SK-N-SH (cell line): ENCODE results near the gene STT3B. TPM values are rescaled to one million over a fixed set of nuclear protein-coding genes. Genes with fewer than 3 reads are reported as not detected.

Source experiments
- CTCF ChIA-PET: fragments of 300-600, 350-600 bp; formaldehyde crosslinking; extraction: SDS; loops from one replicate; lab custom pipeline; 2021; lab: Yijun Ruan, JAX
- POLR2A ChIA-PET: fragments of 350-600 bp; sonication (Branson Sonifier 250); formaldehyde crosslinking; extraction: SDS; loops from one replicate; lab custom pipeline; 2020; ENCODE audit warnings: antibody characterized with exemption, inconsistent platforms; lab: Yijun Ruan, JAX
- DNase-seq: peaks from one replicate; pipeline ENCODE4 v3.0.0; 2012
- H2AFZ ChIP-seq: fragments of 200-600 bp; sonication (generic); 2 replicates; pipeline ENCODE4 v1.8.1; 2016; ENCODE audit warnings: antibody characterized with exemption, mild to moderate bottlenecking, low read depth
- H3F3A ChIP-seq: fragments of 200-600 bp; sonication (generic); replicated peaks from 2 replicates; pipeline ENCODE3; 2016; ENCODE audit warnings: antibody characterized with exemption, mild to moderate bottlenecking; ENCODE audit not compliant: insufficient read depth
- H3K27ac ChIP-seq, 2 experiments: fragments of 200-500 bp in 1 of 2; fragments of 200-600 bp in 1 of 2; sonication (Bioruptor generic) in 1 of 2; sonication (generic), shearing (Covaris generic) in 1 of 2; 2 replicates each; pipeline versions ENCODE4 v1.5.1 to v1.6.1; 2014 to 2016; ENCODE audit warnings: low read depth in 2 of 2, inconsistent platforms in 1 of 2, low read length in 1 of 2, mild to moderate bottlenecking in 1 of 2, mixed read lengths in 1 of 2
- H3K27me3 ChIP-seq: fragments of 200-600 bp; sonication (generic), shearing (Covaris generic); 2 replicates; pipeline ENCODE4 v1.6.1; 2016; ENCODE audit warnings: mixed run types; ENCODE audit not compliant: insufficient read depth
- H3K36me3 ChIP-seq, 2 experiments: fragments of 200-500 bp in 1 of 2; fragments of 200-600 bp in 1 of 2; sonication (Bioruptor generic) in 1 of 2; sonication (generic) in 1 of 2; replicated peaks in 1 of 2; 2 replicates each; pipeline versions ENCODE3 to v1.5.1; 2014 to 2016; ENCODE audit warnings: low read length in 1 of 2, mild to moderate bottlenecking in 1 of 2; ENCODE audit not compliant: insufficient read depth in 2 of 2, control insufficient read depth in 1 of 2
- H3K4me1 ChIP-seq, 2 experiments: fragments of 200-500 bp in 1 of 2; fragments of 200-600 bp in 1 of 2; sonication (Bioruptor generic) in 1 of 2; sonication (generic), shearing (Covaris generic) in 1 of 2; 2 replicates each; pipeline versions ENCODE4 v1.5.1 to v1.6.1; 2014 to 2016; ENCODE audit warnings: low read depth in 1 of 2, low read length in 1 of 2, mixed run types in 1 of 2; ENCODE audit not compliant: insufficient read depth in 2 of 2, control insufficient read depth in 1 of 2
- H3K4me2 ChIP-seq: fragments of 200-600 bp; sonication (generic), shearing (Covaris generic); 2 replicates; pipeline ENCODE4 v1.6.1; 2017; ENCODE audit warnings: mixed run types
- H3K4me3 ChIP-seq, 2 experiments: fragments of 200-500 bp in 1 of 2; fragments of 200-600 bp in 1 of 2; sonication (Bioruptor generic) in 1 of 2; sonication (generic), shearing (Covaris generic) in 1 of 2; 2 replicates each; pipeline versions ENCODE4 v1.5.1 to v1.8.1; 2014 to 2016; ENCODE audit warnings: low read depth in 2 of 2, inconsistent platforms in 1 of 2, low read length in 1 of 2, mild to moderate bottlenecking in 1 of 2, mixed read lengths in 1 of 2, moderate library complexity in 1 of 2
- H3K79me2 ChIP-seq: fragments of 200-600 bp; sonication (generic); 2 replicates; pipeline ENCODE4 v1.8.1; 2017; ENCODE audit warnings: mild to moderate bottlenecking; ENCODE audit not compliant: insufficient read depth
- H3K9ac ChIP-seq: fragments of 200-600 bp; sonication (generic); 2 replicates; pipeline ENCODE4 v1.6.1; 2017; ENCODE audit warnings: mixed run types
- H3K9me2 ChIP-seq: fragments of 200-600 bp; sonication (generic); 2 replicates; pipeline ENCODE4 v1.6.1; 2017; ENCODE audit warnings: mixed run types
- H3K9me3 ChIP-seq: fragments of 200-600 bp; sonication (generic); 2 replicates; pipeline ENCODE4 v1.6.1; 2017; ENCODE audit warnings: mixed run types, mild to moderate bottlenecking, moderate library complexity
- H4K20me1 ChIP-seq: fragments of 200-600 bp; sonication (generic); 2 replicates; pipeline ENCODE4 v1.6.1; 2017; ENCODE audit warnings: mild to moderate bottlenecking, mixed run types; ENCODE audit not compliant: insufficient read depth
- CHD2 ChIP-seq: fragments of 150-350 bp; IDR thresholded peaks from 2 replicates; pipeline ENCODE4 v1.6.1; 2018; ENCODE audit warnings: low read length; ENCODE audit not compliant: partially characterized antibody
- ELF1 ChIP-seq: IDR thresholded peaks from 2 replicates; pipeline ENCODE4 v1.4.0; 2012
- EP300 ChIP-seq, 2 experiments: IDR thresholded peaks; 2 replicates each; pipeline versions ENCODE4 v1.4.0 to v1.6.1; 2012; ENCODE audit warnings: borderline replicate concordance in 1 of 2, low read depth in 1 of 2, low read length in 1 of 2
- GABPA ChIP-seq: IDR thresholded peaks from 2 replicates; pipeline ENCODE4 v1.4.0; 2012; ENCODE audit warnings: low read depth, mild to moderate bottlenecking
- GATA2 ChIP-seq: sonication (generic); formaldehyde crosslinking; IDR thresholded peaks from 2 replicates; pipeline ENCODE4 v1.5.0; 2020; ENCODE audit warnings: mild to moderate bottlenecking, missing genetic modification reagents
- JUND ChIP-seq: IDR thresholded peaks from 2 replicates; pipeline ENCODE4 v1.4.0; 2012
- MEF2A ChIP-seq: IDR thresholded peaks from 2 replicates; pipeline ENCODE4 v1.4.0; 2012; ENCODE audit warnings: low read depth, borderline replicate concordance
- MXI1 ChIP-seq: IDR thresholded peaks from 2 replicates; pipeline ENCODE4 v1.6.1; 2012; ENCODE audit warnings: mild to moderate bottlenecking, low read depth, low read length, improper control_type of control experiment
- NFIC ChIP-seq: IDR thresholded peaks from 2 replicates; pipeline ENCODE4 v1.4.0; 2012; ENCODE audit warnings: borderline replicate concordance
- NRF1 ChIP-seq: IDR thresholded peaks from 2 replicates; pipeline ENCODE4 v1.6.1; 2012; ENCODE audit warnings: low read depth, mild to moderate bottlenecking, low read length
- POLR2AphosphoS5 ChIP-seq: IDR thresholded peaks from 2 replicates; pipeline ENCODE4 v1.6.1; 2012; ENCODE audit warnings: low read depth, low read length
- RCOR1 ChIP-seq: fragments of 150-350 bp; IDR thresholded peaks from 2 replicates; pipeline ENCODE4 v1.6.1; 2017; ENCODE audit warnings: antibody characterized with exemption, low read length
- RFX5 ChIP-seq: IDR thresholded peaks from 2 replicates; pipeline ENCODE4 v1.6.1; 2012; ENCODE audit warnings: mild to moderate bottlenecking, improper control_type of control experiment, low read length
- SIN3A ChIP-seq: IDR thresholded peaks from 2 replicates; pipeline ENCODE4 v1.6.1; 2012; ENCODE audit warnings: low read depth, mild to moderate bottlenecking, low read length, moderate library complexity, borderline replicate concordance
- SMC3 ChIP-seq: IDR thresholded peaks from 2 replicates; pipeline ENCODE4 v1.6.1; 2012; ENCODE audit warnings: low read depth, low read length, improper control_type of control experiment
- TAF1 ChIP-seq: IDR thresholded peaks from 2 replicates; pipeline ENCODE4 v1.6.1; 2012; ENCODE audit warnings: low read depth, mild to moderate bottlenecking, low read length, moderate library complexity, borderline replicate concordance
- TCF12 ChIP-seq: IDR thresholded peaks from 2 replicates; pipeline ENCODE4 v1.4.0; 2012
- TEAD4 ChIP-seq: IDR thresholded peaks from 2 replicates; pipeline ENCODE4 v1.4.0; 2012; ENCODE audit warnings: mild to moderate bottlenecking, borderline replicate concordance; ENCODE audit not compliant: insufficient read depth
- YY1 ChIP-seq: IDR thresholded peaks from 2 replicates; pipeline ENCODE4 v1.4.0; 2012; ENCODE audit warnings: low read depth, mild to moderate bottlenecking
- WGBS: methylation state at CpG from one replicate; pipeline ENCODE4 v1.1.6; 2017; ENCODE audit warnings: low lambda C conversion rate; 5-methylcytosine and 5-hydroxymethylcytosine counted together
- polyA plus RNA-seq, 3 experiments: library from polyadenylated mRNA; depleted of rRNA; stranded (reverse); fragments of >200 nt; gene quantifications; 2 replicates each; pipeline ENCODE4 v1.2.3, GENCODE V29; 2012
- TF ChIP-seq, protein P1 (sequence below): IDR thresholded peaks from 2 replicates; pipeline ENCODE4 v1.4.0; 2012; ENCODE audit warnings: low read depth, borderline replicate concordance
- TF ChIP-seq, protein P2 (sequence below): IDR thresholded peaks from 2 replicates; pipeline ENCODE4 v1.4.0; 2012; ENCODE audit warnings: low read depth, borderline replicate concordance

The STT3B gene
- polyA plus RNA-seq, 1 of the 3 experiments (the other 2 are of a cell fraction) = 27.9 TPM

DNA sequence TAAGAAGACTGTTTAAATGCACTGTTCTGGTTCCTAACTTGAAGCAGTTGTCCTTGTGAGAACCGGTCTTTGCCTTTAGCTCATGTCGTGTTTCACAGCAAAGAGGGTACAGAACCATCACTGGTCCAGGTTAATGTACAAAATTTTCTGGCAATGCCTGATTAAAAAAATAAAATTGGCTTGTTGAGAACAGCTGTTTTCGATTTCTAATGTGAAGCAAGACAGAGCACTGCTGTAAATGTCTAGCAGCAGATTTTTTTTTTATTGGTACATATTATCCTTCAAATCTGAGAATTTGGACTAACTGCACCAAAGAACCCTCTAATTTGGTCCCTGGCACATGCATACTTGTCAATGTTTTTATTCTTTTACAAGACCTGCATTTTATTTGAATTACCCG lies 103.3 kb downstream of the STT3B start:
- Histone ChIP-seq H3K4me1 (peaks cover 0 to 23% of the 10 kb centered on the region in 2 experiments; a peak in 2 of 4 replicates), H3K36me3 (peaks cover 23 to 40% of the 10 kb centered on the region in 2 experiments), H3K9me2 (no peaks in the 10 kb centered on the region), H3K27ac (peak overlapping the region in 1 of 2 experiments; percentile 86; a peak in 2 of 4 replicates), H2AFZ (no peak overlapping the region), H3K27me3 (no peaks in the 10 kb centered on the region), H3K9ac (no peak overlapping the region), H3K79me2 (no peaks in the 10 kb centered on the region), H3F3A (no peaks in the 10 kb centered on the region), H3K9me3 (no peaks in the 10 kb centered on the region), H3K4me2 (no peak overlapping the region), H3K4me3 (no peak overlapping the region), H4K20me1 (no peaks in the 10 kb centered on the region)
- POLR2A ChIA-PET = interaction anchor here (0.7 kb wide), 1 partner anchor 334 kb away, joined by 3 read pairs; no protein-coding TSS in a partner anchor
- WGBS = 61% methylated on average over 4 of the region's 4 CpGs
- DNase-seq = peak; percentile 6
- no peak for TF ChIP-seq RCOR1
- no peak for TF ChIP-seq GABPA
- TF ChIP-seq TCF12 = peak; percentile 22; the same call in 1 of the 2 replicates
- TF ChIP-seq GATA2 (CRISPR knock-in tag) = peak; percentile 35; the same call in 1 of the 2 replicates
- no peak for TF ChIP-seq CHD2
- no peak for TF ChIP-seq MEF2A
- peak in 1 of 2 experiments; percentile 80; a peak in 2 of 4 replicates for TF ChIP-seq EP300 (IDR thresholded peaks at IDR 0.05; ENCODE audit: borderline replicate concordance in 1 of 2, low read depth in 1 of 2, low read length in 1 of 2)
- no peak for TF ChIP-seq YY1
- TF ChIP-seq JUND = no peak
- TF ChIP-seq MXI1 = no peak
- TF ChIP-seq SIN3A = no peak
- CTCF ChIA-PET = interaction anchor here (1.1 to 1.8 kb wide), 3 partner anchors 10 to 50 kb away, joined by 4 to 6 read pairs (median 5); no protein-coding TSS in a partner anchor

DNA sequence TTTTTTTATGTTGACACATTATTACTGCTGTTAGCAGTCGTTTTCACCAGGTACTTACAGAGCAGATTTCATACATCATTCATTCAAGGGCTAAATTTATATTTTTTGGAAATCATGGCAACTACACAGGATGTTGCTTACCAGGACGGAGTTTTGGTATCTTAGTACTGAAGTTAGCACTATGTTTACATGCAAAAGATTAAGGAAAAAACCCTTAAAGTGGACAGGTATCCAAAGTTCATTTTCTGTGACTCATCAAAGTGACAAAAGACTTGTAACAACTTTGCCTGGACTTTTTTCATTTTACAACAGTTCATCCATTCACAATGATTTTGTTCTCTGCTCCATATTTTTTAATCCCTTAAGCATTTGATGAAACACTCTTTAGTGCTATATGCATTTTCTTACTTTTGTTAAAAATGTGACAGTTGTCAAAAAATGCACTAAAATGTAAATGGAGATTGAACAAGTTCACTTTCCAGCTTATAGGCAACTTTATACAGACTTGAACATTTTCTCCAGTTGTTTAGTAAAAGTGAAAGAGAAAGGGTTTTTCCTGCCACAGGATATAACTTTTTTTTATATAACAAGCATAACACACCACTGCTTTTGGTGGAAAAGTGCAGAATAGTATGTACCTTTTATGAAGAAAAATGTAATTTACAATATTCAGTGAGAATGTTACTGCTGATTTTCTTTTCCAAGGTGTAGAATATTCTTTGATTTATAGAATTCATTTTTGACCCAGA lies 104.1 kb downstream of the STT3B start:
- no peak overlapping the region for H3K4me2 ChIP-seq
- H2AFZ ChIP-seq = no peak overlapping the region
- WGBS = 70% methylated on average over 2 of the region's 2 CpGs
- H3K9me2 ChIP-seq = no peaks in the 10 kb centered on the region
- no peaks in the 10 kb centered on the region for H4K20me1 ChIP-seq
- H3K27me3 ChIP-seq = no peaks in the 10 kb centered on the region
- POLR2A ChIA-PET = no interaction called here
- CTCF ChIA-PET = interaction anchor here (0.6 to 1.8 kb wide), 4 partner anchors 9 to 1414 kb away, joined by 3 to 6 read pairs (median 4); no protein-coding TSS in a partner anchor
- peaks cover 23 to 40% of the 10 kb centered on the region in 2 experiments for H3K36me3 ChIP-seq
- H3K9me3 ChIP-seq = no peaks in the 10 kb centered on the region
- no peak for DNase-seq
- peaks cover 0 to 23% of the 10 kb centered on the region in 2 experiments; a peak in 2 of 4 replicates for H3K4me1 ChIP-seq
- no peak overlapping the region for H3K4me3 ChIP-seq
- no peaks in the 10 kb centered on the region for H3K79me2 ChIP-seq
- no peak overlapping the region for H3K9ac ChIP-seq
- no peaks in the 10 kb centered on the region for H3F3A ChIP-seq
- H3K27ac ChIP-seq = peak overlapping the region in 1 of 2 experiments; percentile 73; a peak in 2 of 4 replicates
- no peak for TF ChIP-seq NRF1
- TF ChIP-seq TEAD4 = no peak
- no peak for TF ChIP-seq ELF1
- TF ChIP-seq TAF1 = no peak
- no peak for TF ChIP-seq POLR2AphosphoS5
- no peak for TF ChIP-seq SMC3
- TF ChIP-seq, protein P1, sequence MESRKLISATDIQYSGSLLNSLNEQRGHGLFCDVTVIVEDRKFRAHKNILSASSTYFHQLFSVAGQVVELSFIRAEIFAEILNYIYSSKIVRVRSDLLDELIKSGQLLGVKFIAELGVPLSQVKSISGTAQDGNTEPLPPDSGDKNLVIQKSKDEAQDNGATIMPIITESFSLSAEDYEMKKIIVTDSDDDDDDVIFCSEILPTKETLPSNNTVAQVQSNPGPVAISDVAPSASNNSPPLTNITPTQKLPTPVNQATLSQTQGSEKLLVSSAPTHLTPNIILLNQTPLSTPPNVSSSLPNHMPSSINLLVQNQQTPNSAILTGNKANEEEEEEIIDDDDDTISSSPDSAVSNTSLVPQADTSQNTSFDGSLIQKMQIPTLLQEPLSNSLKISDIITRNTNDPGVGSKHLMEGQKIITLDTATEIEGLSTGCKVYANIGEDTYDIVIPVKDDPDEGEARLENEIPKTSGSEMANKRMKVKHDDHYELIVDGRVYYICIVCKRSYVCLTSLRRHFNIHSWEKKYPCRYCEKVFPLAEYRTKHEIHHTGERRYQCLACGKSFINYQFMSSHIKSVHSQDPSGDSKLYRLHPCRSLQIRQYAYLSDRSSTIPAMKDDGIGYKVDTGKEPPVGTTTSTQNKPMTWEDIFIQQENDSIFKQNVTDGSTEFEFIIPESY = no peak
- no peak for TF ChIP-seq RFX5
- no peak for TF ChIP-seq NFIC
- TF ChIP-seq, protein P2, sequence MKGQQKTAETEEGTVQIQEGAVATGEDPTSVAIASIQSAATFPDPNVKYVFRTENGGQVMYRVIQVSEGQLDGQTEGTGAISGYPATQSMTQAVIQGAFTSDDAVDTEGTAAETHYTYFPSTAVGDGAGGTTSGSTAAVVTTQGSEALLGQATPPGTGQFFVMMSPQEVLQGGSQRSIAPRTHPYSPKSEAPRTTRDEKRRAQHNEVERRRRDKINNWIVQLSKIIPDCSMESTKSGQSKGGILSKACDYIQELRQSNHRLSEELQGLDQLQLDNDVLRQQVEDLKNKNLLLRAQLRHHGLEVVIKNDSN = no peak
- no peak for TF ChIP-seq MEF2A
- no peak for TF ChIP-seq SIN3A
